Activated CD4-positive, alpha-beta T cell treated with anti-CD3 and anti-CD28 coated beads, Interleukin-10, Interleukin-2, amounts not matched to agents 100 ng/mL and 50 ng/mL, durations not matched to agents 16 hours and 8 hours (primary cell): Measurements from ENCODE around the gene FAM81A.
"Not testable (repeated sequence)": the region's sequence is repeated elsewhere in the genome, so short reads cannot be mapped to it uniquely, and the experiment has no call there.

Experiments
- DNase-seq: peaks from one replicate; pipeline ENCODE4 v3.0.0-alpha.2; 2020

FAM81A gene

DNA sequence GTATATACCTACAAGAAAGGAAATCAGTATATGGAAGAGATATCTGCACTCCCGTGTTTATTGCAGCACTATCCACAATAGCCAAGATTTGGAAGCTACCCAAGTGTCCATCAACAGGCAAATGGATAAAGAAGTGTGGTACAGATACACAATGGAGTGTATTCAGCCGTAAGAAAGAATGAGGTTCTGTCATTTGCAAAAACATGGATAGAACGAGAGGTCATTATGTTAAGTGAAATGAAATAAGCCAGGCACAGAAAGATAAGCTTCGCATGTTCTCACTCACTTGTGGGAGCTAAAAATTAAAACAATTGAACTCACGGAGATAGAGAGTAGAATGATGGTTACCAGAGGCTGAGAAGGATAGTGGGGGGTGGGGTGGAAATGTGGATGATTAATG lies 53.1 kb downstream of the FAM81A start:
- no peak for DNase-seq

DNA sequence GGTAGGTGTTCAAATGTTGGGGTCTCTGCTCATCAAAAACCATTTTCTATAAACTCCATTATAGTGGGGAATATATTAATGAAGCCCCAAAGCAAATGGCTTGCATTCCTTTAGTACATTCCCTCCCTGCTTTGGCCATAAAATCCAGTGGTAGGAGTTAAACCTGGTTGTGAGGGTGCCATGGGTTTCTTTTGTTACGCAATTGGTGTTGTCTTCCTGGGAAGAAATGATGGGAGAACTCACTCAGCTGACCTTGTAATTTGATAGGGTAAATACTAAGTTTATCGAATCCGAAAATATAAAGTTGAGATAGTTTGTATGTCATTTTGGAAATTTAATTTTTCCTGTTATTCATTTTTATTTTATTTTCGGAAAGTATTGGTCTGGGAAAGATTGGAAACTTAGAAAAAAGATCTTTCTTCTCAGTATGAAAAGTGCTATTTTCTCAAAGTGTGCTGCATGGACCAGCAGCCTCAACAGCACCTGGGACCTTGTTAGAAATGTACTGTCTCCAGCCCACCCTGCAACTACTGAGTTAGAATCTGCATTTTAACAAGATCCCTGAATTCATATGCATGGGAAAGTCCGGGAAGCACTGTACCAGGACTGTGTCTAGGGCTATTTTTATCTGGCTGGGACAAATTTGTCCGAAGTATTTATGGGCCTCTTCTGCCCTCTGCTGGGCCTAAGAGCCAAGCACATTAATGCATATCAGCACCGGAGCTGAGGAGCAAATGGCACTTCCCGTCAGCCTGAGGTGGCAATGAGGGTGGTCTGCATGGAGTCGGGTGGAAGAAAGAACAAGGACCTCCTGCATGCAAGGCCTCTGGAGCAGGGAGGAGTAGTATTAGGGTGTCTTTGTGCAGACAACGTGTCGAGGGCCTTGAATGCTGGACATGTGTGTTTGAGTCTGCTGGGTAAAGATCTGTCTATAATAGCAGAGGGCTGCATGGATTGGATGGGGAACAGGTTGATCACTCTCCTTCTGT lies 54.7 kb downstream of the FAM81A start:
- DNase-seq = peak; percentile 59

DNA sequence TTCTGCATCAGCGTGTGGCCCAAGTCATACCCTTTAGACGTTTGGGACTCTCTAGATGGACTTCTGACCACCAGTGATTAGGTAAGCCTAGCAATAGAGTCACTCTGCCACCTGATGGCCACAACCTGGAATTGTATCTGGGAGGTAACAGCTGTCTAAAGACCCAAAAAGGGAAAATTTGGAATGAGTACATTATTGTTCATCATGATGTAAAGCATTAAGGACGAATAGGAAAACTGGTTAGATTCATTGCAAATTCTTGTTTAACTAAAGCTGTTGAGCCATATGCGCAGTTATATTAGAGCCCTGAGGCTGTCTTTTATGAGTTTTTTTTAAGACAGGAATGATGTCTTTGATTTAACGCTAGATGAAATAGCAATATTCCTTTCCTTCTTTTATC lies 63.6 kb downstream of the FAM81A start:
- peak; percentile 40 for DNase-seq

DNA sequence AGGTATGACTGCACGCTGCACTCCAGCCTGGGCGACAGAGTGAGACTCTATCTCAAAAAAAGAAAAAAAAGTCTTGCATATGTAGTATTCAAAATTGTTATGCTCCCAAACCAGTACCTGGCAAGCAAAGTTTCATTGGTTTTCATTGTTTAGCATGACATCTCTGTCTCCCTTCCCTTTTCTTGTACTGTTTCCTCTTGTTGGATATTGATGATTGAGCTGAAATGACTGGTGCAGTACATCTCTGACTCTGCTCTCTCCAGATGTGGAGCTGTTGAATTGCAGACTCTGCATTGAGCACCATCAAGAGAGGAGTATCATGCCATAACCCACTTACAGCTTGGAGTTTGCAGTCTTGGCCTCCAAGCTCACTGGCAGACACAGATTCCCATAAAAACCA lies 77.2 kb downstream of the FAM81A start:
- DNase-seq = no peak

DNA sequence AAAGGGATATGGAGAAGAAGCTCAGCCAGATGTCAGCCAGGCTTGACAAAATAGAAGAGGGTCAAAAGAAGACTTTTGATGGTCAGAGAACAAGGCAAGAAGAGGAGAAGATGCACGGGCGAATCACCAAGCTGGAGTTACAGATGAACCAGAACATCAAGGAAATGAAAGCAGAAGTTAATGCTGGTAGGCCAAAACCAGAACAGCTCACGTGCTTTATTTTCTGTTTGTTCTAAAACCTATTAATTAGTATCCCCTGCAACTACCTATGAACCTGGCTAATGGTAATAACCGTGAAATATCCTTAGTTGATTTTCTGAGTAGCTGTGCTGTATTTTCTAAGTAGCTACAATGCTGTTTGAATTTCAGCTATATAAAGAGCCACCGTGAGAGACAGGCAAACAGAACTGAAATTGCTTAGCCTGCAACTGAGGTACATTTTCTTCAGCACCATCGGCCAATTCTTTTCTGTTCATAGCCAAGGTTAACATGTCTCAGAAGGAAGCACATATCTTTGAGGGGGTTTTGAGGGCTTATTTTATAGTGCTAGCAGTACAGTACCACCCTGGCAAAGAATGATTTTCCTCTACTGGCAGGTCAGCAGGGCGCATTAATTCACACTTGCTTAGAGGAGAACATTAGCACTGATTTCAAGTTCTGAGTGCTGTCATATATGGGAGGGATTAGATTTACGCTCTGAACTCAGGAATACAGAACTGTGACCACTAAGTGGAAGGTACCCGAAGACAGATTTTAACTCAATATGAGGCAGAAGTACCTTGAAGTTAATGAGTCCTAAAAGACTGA lies 78.9 kb downstream of the FAM81A start:
- no peak for DNase-seq

DNA sequence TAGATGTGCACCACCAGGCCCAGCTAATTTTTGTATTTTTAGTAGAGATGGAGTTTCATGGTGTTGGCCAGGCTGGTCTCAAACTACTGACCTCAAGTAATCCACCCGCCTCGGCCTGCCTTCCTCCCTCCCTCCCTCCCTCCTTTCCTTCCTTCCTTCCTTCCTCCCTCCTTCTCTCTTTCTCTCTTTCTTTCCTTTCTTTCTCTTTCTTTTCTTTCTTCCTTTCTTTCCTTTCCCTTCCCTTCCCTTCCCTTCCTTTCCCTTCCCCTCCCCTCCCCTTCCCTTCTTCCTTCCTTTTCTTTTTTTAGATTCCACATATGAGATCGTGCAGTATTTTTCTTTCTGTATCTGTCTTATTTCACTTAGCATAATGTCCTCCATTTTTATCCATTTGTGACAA lies 81.3 kb downstream of the FAM81A start:
- DNase-seq = no peak

DNA sequence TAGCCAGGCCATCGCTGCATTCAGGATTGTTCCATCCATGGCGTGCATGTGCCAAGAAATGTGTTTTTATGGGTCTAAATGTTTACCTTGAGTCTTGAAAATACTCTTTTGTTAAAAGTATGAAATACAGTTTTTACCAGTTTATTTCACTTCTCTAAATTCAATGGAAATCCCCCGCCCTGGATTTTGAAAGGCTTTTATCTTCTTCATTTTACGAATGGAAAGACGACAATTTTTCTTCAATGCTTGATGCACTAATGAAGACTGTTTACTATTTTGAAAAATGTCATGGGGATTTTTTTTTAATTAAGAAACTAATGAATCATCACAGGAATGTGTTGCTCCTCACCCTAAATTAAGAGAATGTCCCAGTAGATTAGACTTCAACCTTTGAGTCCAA lies 83.5 kb downstream of the FAM81A start:
- DNase-seq = no peak

DNA sequence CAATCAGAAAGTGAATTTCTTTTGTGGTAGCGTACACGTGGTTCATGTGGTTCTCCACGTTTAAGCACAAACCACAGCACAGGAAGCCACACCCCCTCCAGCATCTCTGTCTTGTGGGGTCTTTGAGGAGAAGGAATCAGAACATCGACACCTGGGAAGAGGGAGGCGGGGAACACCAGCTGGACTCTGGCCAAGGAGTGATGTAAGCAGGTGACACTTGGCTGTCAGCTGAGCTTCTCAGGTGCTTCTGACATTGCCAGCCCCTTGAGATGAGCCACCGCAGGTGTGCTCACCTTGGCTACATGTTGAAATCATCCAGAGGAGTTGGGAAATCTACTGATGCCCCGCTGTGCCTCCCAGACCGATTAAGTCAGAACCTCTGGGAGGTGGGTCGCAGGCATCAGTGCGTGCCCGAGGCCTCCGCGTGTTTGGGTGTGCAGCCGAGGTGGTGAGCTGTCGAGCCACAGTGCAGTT lies 85.0 kb downstream of the FAM81A start:
- no peak for DNase-seq

DNA sequence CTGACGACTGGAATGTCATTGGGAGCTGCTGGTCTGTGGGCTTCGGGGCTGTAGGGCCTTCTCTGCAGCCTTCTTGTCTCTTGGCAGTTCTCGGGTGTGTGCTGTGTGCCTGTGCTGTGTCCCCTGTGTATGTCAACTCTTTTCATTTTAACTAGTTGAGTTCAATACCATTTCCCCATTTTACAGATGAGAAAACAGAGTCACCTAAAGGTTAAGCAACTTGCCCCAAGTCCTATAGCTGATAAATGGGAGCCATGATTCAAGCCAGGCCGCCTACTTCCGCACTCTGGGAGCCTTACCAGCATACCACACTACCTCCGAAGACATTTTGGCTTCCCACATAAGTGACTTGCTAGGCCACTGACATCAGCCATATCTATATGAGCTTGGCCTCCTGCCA lies 85.7 kb downstream of the FAM81A start:
- no peak for DNase-seq

DNA sequence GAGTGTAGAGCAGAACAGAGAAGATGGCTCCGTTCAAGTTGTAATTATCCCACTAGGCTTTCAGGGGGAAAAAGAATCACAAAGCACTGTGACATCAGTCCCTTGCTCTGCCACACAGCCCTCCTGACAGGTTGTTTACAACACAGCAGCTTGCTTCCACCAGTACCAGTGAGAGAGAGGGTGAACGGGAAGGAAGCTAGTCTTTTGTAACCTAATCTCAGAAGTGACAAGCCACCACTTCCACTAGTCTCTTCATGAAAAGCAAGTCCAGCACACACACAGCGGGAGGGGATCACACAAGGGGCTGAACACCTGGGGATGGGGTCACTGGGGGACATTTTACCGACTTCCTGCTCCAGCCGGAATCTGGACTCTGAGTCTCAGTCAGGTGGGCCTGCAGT lies 86.3 kb downstream of the FAM81A start:
- DNase-seq = no peak

DNA sequence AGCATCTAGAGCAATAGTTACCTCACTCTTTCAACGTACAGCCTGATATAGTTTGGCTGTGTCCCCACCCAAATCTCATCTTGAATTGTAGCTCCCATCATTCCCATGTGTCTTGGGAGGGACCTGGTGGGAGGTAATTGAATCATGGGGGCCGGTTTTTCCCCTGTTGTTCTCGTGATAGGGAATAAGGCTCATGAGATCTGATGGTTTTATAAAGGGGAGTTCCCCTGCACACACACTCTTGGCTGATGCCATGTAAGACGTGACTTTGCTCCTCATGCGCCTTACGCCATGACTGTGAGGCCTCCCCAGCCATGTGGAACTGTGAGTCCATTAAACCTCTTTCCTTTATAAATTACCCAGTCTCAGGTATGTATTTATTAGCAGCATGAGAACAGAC lies 88.5 kb downstream of the FAM81A start:
- not testable (repeated sequence) for DNase-seq

DNA sequence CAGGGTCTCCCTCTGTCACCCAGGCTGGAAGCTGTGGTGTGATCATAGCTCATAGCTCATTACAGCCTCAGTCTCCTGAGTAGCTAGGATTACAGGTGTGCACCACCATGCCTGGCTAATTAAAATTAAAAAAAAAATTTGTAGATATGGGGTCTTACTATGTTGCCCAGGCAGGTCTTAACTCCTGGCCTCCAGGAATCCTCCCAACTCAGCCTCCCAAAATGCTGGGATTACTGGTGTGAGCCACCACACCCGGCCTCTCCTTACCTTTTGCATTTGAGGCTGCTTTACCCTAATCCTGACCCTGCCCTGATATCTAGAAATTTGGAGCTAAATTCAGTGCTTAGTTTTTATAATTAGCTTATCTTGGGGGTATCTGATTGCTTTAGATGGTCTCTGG lies 90.4 kb downstream of the FAM81A start:
- no peak for DNase-seq

DNA sequence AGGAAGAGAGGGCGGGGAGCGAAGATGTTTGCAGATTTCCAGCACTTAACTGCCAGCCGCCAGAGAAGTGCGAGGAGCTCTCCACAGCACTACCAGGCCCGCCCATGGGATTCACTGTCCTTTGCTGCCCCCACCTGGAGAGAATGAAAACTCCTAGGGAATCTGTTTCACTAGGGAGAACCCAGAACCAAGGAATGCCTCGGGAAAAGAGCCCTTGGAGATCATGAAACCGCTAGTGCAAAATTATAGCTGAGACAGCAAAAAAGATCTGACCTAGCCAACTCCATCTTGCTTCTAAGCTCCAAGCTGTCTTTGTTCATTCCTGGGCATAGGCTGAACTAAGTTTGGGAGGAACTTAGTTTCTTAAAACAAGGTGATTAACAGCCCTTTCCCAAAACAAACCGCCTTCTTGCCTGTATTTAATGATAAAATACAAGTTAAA lies 91.0 kb downstream of the FAM81A start:
- peak; percentile 73 for DNase-seq

DNA sequence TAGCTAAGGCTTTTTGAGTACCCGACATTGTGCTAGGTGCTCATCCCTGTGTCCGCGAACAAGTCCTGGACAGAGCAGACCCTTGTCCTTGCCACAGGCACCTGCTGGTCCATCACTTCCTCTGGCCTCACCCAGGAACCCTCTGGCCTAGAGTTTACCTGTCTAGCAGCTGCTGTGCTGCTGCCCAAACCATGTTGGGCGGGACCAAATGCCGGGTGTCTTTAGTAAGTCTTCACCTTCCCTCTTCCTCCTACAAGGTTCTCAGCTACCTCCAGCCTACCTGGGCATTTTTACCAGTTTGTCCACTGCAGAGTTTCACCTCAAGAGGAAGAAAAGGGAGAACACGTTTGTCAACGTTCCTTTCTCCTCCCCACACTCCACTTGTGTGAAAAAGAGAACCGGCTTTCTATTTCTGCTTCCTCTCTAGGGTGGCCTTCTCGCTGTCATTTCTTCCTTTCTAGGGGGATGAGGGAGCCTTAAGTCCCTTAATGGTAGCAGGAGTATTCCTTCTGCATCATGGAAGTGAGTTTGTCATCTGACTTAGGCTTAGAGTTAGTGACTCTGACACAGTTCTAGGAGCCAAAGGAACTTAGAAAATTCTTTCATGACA lies 93.2 kb downstream of the FAM81A start:
- DNase-seq = no peak

DNA sequence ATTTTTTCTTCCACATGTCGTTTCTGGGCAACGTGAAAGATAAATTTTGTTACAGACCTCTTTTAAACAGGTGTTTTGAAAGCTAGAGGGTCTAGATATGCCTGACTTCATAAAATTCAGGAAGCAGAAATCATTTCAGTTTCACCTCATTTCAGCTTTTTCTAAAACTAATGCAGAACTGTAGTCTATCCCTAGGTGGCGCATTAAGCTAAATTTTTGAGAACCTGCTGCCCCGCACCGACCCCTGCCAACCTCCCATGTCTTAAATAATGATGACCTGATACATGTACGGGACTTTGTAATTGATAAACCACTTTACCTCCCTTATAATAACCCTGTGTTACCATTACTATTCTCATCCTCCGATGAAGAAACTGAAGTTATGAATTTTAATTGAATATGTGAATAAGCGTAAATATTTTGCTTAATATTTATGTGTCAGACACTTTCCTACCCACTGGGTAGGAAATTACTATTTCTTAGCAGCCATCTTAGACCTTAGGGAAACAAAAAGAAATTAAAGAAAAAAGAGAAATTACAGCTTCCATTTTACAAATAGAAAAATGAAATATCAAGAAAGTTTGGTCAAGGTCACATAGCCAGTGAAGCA lies 94.9 kb downstream of the FAM81A start:
- DNase-seq = peak; percentile 59

DNA sequence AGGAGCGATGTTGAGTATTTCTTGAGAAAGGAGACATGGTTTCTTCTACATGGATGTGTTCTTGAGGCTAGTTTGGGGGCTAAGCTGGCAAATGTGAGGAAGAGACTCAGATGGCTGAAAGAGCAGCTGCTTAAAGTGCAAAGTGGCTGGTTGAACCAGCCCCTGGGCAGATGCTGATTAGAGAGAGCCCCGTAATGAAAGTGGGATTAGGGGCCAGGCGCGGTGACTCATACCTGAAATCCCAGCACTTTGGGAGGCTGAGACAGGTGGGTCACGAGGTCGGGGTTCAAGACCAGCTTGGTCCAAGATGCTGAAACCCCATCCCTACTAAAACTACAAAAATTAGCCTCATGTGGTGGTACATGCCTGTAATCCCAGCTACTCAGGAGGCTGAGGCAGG lies 98.6 kb downstream of the FAM81A start:
- DNase-seq = no peak

DNA sequence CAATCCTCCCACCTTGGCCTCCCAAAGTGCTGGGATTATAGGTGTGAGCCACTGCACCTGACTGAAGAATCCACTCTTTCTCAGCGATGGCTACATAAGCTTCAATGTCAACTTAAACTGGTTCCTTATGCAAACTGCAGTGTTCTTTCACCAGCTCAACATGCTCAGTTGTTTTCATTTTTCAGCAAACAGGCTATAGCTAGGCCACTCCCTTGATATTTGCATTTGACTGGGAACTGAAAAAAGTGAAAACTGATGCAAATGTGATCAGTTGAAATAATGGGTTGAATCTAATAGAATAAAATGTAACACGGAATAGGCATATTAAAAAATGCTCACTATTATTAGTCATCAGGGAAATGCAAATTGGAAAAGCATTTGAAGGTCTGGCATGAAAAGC lies 99.4 kb downstream of the FAM81A start:
- no peak for DNase-seq

DNA sequence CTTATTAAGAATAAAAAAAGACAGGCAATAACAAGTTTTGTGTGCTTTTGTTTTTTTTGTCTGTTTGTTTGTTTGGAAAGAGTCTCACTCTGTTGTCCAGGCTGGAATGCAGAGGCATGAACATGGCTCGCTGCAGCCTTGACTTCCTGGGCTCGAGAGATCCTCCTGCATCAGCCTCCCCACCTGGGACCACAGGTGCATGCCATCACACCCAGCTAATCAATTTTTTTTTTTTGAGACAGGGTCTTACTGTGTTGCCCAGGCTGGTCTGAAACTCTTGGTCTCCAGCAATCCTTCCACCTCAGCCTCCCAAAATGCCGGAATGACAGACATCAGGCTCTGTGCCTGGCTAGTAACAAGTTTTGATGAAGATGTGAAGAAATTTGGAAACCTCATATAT lies 100.5 kb downstream of the FAM81A start:
- DNase-seq = no peak

DNA sequence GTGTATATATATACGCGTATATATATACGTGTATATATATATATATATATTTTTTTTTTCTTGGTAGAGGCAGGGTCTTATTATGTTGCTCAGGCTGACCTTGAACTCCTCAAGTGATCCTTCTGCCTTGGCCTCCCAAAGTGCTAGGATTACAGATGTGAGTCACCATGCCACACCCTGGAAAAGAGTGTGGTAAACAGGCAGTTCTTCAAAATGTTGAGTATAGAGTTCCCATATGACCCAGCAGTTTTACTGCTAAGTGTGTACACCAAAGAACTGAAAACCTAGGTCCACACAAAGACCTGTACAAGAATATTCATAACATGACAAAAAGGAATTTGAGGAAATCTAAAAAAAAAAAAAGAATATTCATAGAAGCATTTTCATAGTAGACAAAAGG lies 101.8 kb downstream of the FAM81A start:
- DNase-seq = no peak

DNA sequence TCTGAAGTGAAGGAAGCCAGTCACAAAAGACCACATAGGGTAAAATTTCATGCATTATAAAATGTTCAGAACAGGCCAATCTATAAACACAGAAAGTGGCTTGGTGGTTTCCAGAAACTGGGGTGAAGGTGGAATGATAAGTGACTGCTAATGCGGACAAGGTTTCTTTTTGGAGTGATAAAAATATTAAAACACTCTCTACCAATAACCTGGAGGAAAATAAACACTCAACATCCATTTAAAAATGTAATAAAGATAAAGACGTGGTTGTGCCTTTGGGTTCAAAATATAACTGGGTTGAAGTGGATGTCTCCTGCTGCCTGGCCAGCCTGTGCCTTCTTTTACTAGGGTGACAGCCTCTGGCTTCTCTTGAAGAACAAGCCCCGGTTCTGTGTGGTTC lies 102.7 kb downstream of the FAM81A start:
- no peak for DNase-seq

DNA sequence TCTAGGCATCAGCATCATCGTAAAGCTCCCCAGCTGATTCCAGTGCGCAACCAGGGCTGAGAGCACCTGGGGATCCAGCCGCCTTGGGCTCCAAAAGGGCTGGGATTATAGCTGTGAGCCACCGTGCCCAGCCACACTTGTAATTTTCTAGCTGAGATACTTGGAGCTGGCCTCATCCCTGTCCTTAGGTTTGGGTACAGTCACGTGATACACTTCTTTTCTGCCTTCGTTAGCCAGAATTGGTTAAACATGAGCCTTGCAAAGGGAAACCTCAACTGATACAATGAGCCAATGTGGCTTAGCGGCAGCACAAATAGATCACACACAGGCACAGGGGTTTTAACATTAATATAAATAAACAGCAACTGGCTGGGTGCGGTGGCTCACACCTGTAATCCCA lies 103.8 kb downstream of the FAM81A start:
- DNase-seq = no peak

DNA sequence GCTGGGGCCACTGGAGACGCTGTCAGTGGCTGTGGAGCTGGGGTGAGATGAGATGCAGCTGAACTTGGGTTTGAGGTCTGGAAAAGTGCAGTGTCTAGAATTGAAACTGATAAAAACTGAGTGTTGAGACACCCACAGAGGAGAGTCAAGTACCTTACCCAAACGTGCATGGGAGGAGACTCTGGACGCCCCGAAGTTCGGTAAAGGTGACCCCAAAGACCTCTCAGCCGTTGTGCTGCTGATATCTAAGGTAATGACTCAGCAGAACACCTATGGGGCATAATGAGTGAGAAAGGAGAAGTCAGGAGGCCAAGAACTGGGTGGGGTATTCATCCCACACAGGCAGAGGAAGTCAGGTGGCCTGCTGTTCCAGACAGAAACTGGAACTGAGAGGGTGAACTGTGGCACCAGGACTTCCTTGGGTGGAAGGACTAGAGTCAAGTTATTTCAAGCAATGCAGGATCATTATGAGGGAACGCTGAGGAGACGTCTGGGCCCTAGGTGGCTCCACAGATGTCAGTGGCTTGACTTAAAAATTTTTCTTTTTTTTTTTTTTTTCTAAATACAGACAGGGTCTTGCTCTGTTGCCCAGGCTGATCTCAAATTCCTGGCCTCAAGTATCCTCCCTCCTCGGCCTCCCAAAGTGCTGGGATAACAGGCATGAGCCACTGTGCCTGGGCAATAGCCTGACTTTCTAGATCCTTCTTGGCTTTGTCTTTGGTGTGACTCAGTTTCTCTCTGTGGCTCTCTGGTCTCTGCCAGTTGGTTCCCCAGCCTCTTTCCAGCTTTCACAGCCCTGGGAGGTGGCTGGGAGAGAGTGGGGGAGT lies 105.9 kb downstream of the FAM81A start:
- DNase-seq = peak; percentile 45
